Measurements from ENCODE around the gene MLXIPL.
A peak's percentile ranks its signal among the peaks of the same experiment; 100 is the strongest.
"Not testable (repeated sequence)": the region's sequence is repeated elsewhere in the genome, so short reads cannot be mapped to it uniquely, and the experiment has no call there.

Gene MLXIPL

GRCh38 chr7:73663033-73663432 lies 38.7 kb upstream of the MLXIPL start:
- Histone ChIP-seq H3K27me3 (ENCODE audit: insufficient read depth, low read depth) (peaks cover 59% of the 10 kb centered on the region), H3K36me3 (ENCODE audit: insufficient read depth) (no peaks in the 10 kb centered on the region), H3K79me2 (ENCODE audit: insufficient read depth, low read depth) (no peaks in the 10 kb centered on the region), H3K4me2 (no peak overlapping the region), H2AFZ (ENCODE audit: low read depth) (no peak overlapping the region), H4K20me1 (ENCODE audit: insufficient read depth) (no peaks in the 10 kb centered on the region), H3K4me3 (IDR thresholded peaks at IDR 0.05; ENCODE audit: insufficient read depth, low read depth, low read length) (no peak overlapping the region), H3K27ac (no peak overlapping the region), H3K4me1 (ENCODE audit: low read depth, poor library complexity, severe bottlenecking) (peaks cover 3% of the 10 kb centered on the region), H3K9ac (no peak overlapping the region)
- TF ChIP-seq, protein P1, sequence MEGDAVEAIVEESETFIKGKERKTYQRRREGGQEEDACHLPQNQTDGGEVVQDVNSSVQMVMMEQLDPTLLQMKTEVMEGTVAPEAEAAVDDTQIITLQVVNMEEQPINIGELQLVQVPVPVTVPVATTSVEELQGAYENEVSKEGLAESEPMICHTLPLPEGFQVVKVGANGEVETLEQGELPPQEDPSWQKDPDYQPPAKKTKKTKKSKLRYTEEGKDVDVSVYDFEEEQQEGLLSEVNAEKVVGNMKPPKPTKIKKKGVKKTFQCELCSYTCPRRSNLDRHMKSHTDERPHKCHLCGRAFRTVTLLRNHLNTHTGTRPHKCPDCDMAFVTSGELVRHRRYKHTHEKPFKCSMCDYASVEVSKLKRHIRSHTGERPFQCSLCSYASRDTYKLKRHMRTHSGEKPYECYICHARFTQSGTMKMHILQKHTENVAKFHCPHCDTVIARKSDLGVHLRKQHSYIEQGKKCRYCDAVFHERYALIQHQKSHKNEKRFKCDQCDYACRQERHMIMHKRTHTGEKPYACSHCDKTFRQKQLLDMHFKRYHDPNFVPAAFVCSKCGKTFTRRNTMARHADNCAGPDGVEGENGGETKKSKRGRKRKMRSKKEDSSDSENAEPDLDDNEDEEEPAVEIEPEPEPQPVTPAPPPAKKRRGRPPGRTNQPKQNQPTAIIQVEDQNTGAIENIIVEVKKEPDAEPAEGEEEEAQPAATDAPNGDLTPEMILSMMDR (conservative IDR thresholded peaks at IDR 0.05; ENCODE audit: low read depth, low read length): no peak

DNA sequence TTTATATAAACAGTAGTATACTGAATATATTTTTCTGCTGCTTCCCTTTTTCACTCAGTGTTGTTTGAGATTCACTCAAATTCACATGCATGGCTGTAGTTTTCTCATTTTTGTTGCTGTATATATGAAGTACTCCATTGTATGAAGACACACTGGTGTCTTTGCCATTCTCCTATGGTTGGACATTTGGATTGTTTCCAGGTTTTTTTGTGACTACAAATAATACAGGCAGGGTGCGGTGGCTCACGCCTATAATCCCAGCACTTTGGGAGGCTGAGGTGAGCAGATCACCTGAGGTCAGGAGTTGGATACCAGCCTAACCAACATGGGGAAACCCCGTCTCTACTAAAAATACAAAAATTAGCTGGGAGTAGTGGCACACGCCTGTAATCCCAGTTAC lies 36.3 kb upstream of the MLXIPL start:
- H3K4me3 ChIP-seq (IDR thresholded peaks at IDR 0.05; ENCODE audit: insufficient read depth, low read depth, low read length); H4K20me1 ChIP-seq (ENCODE audit: insufficient read depth): not testable (repeated sequence)

GRCh38 chr7:73659983-73660382 lies 35.7 kb upstream of the MLXIPL start:
- no peaks in the 10 kb centered on the region for H3K79me2 ChIP-seq (ENCODE audit: insufficient read depth, low read depth)

More for the DNA sequence above, 36.3 kb upstream of the MLXIPL start:
- H3K9ac ChIP-seq; H3K4me2 ChIP-seq; H3K27ac ChIP-seq; H3K4me1 ChIP-seq (ENCODE audit: low read depth, poor library complexity, severe bottlenecking); H3K79me2 ChIP-seq (ENCODE audit: insufficient read depth, low read depth); H3K36me3 ChIP-seq (ENCODE audit: insufficient read depth): not testable (repeated sequence)
- peaks cover 50% of the 10 kb centered on the region for H3K27me3 ChIP-seq (ENCODE audit: insufficient read depth, low read depth)
- H2AFZ ChIP-seq (ENCODE audit: low read depth): peak overlapping the region; percentile 2; the same call in 1 of the 2 replicates

GRCh38 chr7:73655309-73655708 lies 31.0 kb upstream of the MLXIPL start:
- not testable (repeated sequence) for H3K36me3 ChIP-seq (ENCODE audit: insufficient read depth); H3K4me1 ChIP-seq (ENCODE audit: low read depth, poor library complexity, severe bottlenecking); H3K9ac ChIP-seq; H2AFZ ChIP-seq (ENCODE audit: low read depth); H4K20me1 ChIP-seq (ENCODE audit: insufficient read depth); H3K4me2 ChIP-seq; H3K4me3 ChIP-seq (IDR thresholded peaks at IDR 0.05; ENCODE audit: insufficient read depth, low read depth, low read length); H3K79me2 ChIP-seq (ENCODE audit: insufficient read depth, low read depth); H3K27ac ChIP-seq
- H3K27me3 ChIP-seq (ENCODE audit: insufficient read depth, low read depth): peaks cover 32% of the 10 kb centered on the region

More at GRCh38 chr7:73659983-73660382, 35.7 kb upstream of the MLXIPL start:
- Histone ChIP-seq H3K4me3 (IDR thresholded peaks at IDR 0.05; ENCODE audit: insufficient read depth, low read depth, low read length) (no peak overlapping the region), H3K4me2 (no peak overlapping the region), H3K9ac (no peak overlapping the region), H3K27me3 (ENCODE audit: insufficient read depth, low read depth) (peaks cover 48% of the 10 kb centered on the region), H4K20me1 (ENCODE audit: insufficient read depth) (no peaks in the 10 kb centered on the region), H3K27ac (no peak overlapping the region), H2AFZ (ENCODE audit: low read depth) (peak overlapping the region; percentile 2; the same call in 1 of the 2 replicates), H3K4me1 (ENCODE audit: low read depth, poor library complexity, severe bottlenecking) (no peaks in the 10 kb centered on the region), H3K36me3 (ENCODE audit: insufficient read depth) (no peaks in the 10 kb centered on the region)
- TF ChIP-seq, protein P1 (conservative IDR thresholded peaks at IDR 0.05; ENCODE audit: low read depth, low read length): no peak

GRCh38 chr7:73652541-73652949 lies 28.2 kb upstream of the MLXIPL start:
- Histone ChIP-seq H3K27me3 (ENCODE audit: insufficient read depth, low read depth) (peaks cover 38% of the 10 kb centered on the region), H3K4me2 (no peak overlapping the region), H2AFZ (ENCODE audit: low read depth) (no peak overlapping the region), H3K36me3 (ENCODE audit: insufficient read depth) (no peaks in the 10 kb centered on the region), H3K4me1 (ENCODE audit: low read depth, poor library complexity, severe bottlenecking) (no peaks in the 10 kb centered on the region), H4K20me1 (ENCODE audit: insufficient read depth) (no peaks in the 10 kb centered on the region), H3K79me2 (ENCODE audit: insufficient read depth, low read depth) (no peaks in the 10 kb centered on the region), H3K9ac (no peak overlapping the region), H3K27ac (no peak overlapping the region), H3K4me3 (IDR thresholded peaks at IDR 0.05; ENCODE audit: insufficient read depth, low read depth, low read length) (no peak overlapping the region)
- TF ChIP-seq, protein P1 (conservative IDR thresholded peaks at IDR 0.05; ENCODE audit: low read depth, low read length): no peak
